ENCODE data around the gene NR1D1.

NR1D1 gene

DNA sequence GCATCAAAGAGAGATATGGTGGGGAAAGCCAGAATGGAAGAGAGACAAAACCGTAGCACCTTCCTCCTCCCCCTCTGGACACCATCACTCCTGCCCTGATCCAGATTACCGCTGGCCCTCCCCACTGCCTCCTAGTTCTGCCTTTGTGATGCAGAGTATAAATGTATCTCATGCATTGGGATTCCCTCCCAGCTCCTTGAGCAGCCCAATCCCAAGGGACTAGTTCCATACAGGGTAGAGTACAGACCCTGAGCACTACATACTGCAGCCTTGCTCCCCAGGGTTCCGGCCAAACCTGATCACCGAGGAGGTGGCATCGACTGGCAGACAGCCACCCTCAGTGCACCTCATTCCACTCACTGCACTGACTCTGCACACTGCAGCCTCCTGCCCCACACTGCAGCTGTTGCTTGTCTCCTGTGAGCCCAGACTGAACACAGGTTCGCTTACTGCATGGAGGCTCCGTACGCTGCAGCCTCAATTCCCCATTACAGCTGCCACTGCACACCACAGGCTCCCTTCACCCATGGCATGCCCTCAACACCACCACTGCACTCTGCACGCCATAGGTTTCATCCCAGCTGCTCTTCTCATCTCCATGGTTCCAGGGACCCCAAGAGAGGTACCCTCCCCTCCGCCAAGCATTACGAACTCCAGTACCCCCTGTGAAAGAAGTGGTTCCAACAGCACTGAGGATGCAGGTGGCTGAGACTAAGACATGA lies 39.3 kb downstream of the NR1D1 start:
- no peak for DNase-seq

DNA sequence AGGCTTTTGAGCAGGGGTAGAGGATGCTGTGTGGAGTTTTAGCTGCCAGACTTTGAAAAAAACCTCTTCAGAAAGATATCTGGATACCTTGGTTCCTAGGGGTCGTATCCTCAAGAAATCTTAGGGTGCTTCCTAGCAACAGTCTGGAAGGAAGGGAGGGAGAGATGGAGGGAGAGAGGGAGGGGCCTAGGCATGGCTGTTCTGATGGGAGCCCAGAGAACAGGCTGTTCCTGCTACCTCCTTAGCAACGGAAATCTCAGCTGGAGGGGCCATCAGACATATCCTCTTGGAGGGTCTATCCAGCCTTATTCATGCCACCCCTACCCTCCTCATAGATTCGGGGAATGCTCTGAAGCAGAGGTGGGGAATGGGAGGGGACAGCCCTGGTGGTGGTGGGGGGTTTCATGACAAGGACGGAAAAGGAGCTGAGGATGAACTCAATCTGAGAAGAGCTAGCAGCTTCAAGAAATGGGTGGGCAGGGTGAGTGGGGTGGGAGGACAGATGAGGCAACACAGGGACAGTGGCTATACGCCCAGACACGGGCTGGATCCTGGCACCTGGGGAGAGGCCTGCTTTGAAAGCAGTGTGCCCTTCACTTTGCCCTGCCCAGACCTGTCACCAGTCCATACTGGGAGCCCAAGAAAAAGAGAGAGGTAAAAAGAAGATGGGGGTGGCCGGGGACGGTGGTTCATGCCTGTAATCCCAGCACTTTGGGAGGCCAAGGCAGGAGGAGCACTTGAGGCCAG lies 40.5 kb downstream of the NR1D1 start:
- no peak for DNase-seq

DNA sequence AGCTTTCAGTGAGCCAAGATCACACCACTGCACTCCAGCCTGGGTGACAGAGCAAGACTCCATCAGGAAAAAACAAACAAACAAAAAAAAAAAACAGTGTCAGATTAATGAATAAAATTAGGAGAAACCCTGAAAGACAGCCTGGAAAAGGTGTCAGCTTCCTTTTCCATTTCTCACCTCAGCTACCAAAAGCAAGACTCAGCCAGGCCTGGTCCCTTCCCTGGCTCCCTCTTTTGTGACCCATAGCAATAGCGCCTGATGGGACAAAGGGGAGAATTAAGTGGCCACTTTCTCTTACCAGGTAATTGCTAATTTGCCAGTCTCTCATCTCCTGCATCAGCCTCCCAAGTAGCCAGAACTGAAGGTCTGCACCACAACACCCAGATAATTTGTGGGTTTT lies 41.5 kb downstream of the NR1D1 start:
- DNase-seq: no peak

DNA sequence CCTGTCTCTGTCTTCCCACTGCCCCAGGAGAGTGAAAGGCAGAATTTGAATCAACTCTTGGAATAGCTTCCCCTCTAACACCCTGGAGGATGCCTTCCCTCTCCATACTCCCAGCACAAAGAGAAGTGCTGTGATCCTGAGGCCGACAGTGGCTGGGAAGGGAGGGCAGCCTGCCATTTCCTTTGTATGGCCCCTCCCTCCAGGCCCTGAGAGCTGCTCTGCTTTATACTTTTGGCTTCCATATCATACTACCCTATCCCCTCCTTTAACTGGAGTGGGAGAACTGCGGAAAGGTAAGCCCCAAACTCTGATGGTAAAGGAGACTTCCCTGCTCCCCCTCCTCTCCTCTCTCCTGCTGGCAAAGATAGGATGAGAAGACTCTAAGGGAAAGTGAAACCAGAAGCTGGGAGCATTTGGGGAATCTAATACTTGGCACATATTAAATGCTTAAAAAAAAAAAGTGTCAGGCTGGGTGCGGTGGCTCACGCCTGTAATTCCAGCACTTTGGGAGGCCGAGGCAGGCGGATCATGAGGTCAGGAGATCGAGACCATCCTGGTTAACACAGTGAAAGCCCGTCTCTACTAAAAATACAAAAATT lies 42.1 kb downstream of the NR1D1 start:
- no peak for DNase-seq

DNA sequence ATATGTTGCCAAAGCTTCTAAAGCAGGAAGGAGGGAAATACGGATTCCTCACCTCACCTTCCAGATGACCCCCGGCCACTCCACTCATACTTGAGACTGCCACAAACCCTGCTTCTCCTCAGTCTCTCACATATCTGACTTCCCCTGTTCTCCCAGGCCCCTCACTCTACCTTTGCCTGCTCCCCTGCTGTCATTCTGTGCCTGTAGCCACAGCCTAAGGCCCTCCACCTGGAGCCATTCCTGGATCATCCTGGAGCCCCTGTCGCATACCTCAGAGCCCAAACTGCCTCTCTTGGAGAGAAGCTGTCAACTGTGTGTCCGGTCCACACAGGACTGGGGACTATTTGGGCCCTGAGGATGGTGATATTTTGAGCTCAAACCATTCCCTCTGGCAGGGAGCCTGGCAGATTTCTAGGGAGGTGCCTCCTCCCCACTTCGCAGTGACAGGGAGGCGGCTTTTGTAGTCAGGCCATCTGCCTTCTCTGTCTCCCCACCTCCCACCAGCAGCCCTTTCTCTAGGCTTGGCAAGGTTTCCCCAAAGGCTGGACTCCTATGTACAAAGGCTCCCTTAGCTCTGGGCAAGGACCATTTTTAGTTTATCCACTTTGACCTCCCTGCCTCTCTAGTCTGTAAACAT lies 43.9 kb downstream of the NR1D1 start:
- DNase-seq: no peak
